K562 (cell line): ENCODE measurements around the gene COL1A2. TPM values are rescaled to one million over a fixed set of nuclear protein-coding genes. Genes with fewer than 3 reads are reported as not detected.

ENCODE experiments used
- ATAC-seq: fragments of 200-7000 bp; cut with Tn5 transposase; 3 replicates; pipeline ENCODE4 v1.9.1; 2020; ENCODE audit warnings: moderate library complexity
- BruUV-seq: library from RNA; stranded (reverse); fragments of 400-500 nt; replicated peaks from 2 replicates; lab custom pipeline; 2021; lab: Mats Ljungman, UMichigan
- CTCF ChIA-PET: fragments of 300-600 bp; formaldehyde crosslinking; extraction: SDS; loops from one replicate; lab custom pipeline; 2021; ENCODE audit warnings: low intra/inter-chr PET ratio; lab: Yijun Ruan, JAX
- POLR2A ChIA-PET: fragments of 300-600, 350-650 bp; sonication (Branson Sonifier 250); formaldehyde crosslinking; extraction: SDS; loops from one replicate; lab custom pipeline; 2021; ENCODE audit warnings: antibody characterized with exemption, inconsistent platforms; lab: Yijun Ruan, JAX
- DNase-seq, 4 experiments: peaks; one replicate each; pipeline versions ENCODE4 v3.0.0 to v3.0.0-alpha.2; 2011 to 2018; ENCODE audit warnings: low spot score in 3 of 4, mixed read lengths in 3 of 4; ENCODE audit errors: extremely low read depth in 1 of 4
- FAIRE-seq: peaks from 2 replicates; lab custom pipeline; 2011; peaks lifted over from hg19 to GRCh38; lab: Jason Lieb, UNC
- H2AFZ ChIP-seq: 2 replicates; pipeline ENCODE4 v1.6.0; 2011; ENCODE audit warnings: low read depth, low read length, control low read depth, inconsistent platforms
- H3K27ac ChIP-seq: fragments of 200-600 bp; 3 replicates; pipeline ENCODE4 v1.8.0; 2011; ENCODE audit warnings: low read depth, mild to moderate bottlenecking, control low read depth, inconsistent platforms, low read length, moderate library complexity, mixed read lengths; ENCODE audit errors: extremely low read depth
- H3K27me3 ChIP-seq, 2 experiments: fragments of 300-600 bp in 1 of 2; 2 replicates in 1 of 2; 3 replicates in 1 of 2; pipeline versions ENCODE4 v1.6.0 to v1.8.0; 2011; ENCODE audit warnings: inconsistent platforms in 2 of 2, low read length in 2 of 2, mild to moderate bottlenecking in 1 of 2, mixed read lengths in 1 of 2, moderate library complexity in 1 of 2; ENCODE audit not compliant: control insufficient read depth in 2 of 2, insufficient read depth in 2 of 2
- H3K36me3 ChIP-seq: fragments of 300-600 bp; 3 replicates; pipeline ENCODE4 v1.8.0; 2011; ENCODE audit warnings: mild to moderate bottlenecking, low read length, inconsistent platforms; ENCODE audit not compliant: control insufficient read depth, insufficient read depth
- H3K4me1 ChIP-seq, 2 experiments: fragments of 200-600 bp in 1 of 2; replicated peaks in 1 of 2; 2 replicates in 1 of 2; 3 replicates in 1 of 2; pipeline versions ENCODE4 v1.5.1 to v1.8.0; 2011; ENCODE audit warnings: inconsistent platforms in 2 of 2, low read length in 2 of 2, mild to moderate bottlenecking in 1 of 2, mixed read lengths in 1 of 2, moderate library complexity in 1 of 2; ENCODE audit not compliant: control insufficient read depth in 2 of 2, insufficient read depth in 2 of 2
- H3K4me2 ChIP-seq: 2 replicates; pipeline ENCODE4 v1.6.1; 2011; ENCODE audit warnings: low read length, control low read depth, inconsistent platforms, mixed read lengths; ENCODE audit not compliant: insufficient read depth
- H3K4me3 ChIP-seq: fragments of 200-600 bp; sonication (generic), shearing (Covaris generic); 2 replicates; pipeline ENCODE4 v1.5.1; 2016; ENCODE audit warnings: control low read depth, inconsistent platforms
- H3K79me2 ChIP-seq: fragments of 200-600 bp; 3 replicates; pipeline ENCODE4 v1.8.0; 2011; ENCODE audit warnings: low read length, inconsistent platforms; ENCODE audit not compliant: control insufficient read depth, insufficient read depth
- H3K9ac ChIP-seq, 2 experiments: 2 replicates each; pipeline versions ENCODE4 v1.6.0 to v1.6.1; 2011; ENCODE audit warnings: low read depth in 2 of 2, low read length in 2 of 2, control low read depth in 1 of 2, inconsistent platforms in 1 of 2, mild to moderate bottlenecking in 1 of 2, mixed read lengths in 1 of 2; ENCODE audit not compliant: insufficient read depth in 1 of 2
- H3K9me1 ChIP-seq: one replicate; pipeline ENCODE4 v1.6.0; 2011; ENCODE audit warnings: inconsistent platforms, mild to moderate bottlenecking, low read length, moderate library complexity; ENCODE audit not compliant: control insufficient read depth, insufficient read depth
- H3K9me3 ChIP-seq: replicated peaks from 2 replicates; pipeline ENCODE4 v1.5.1; 2011; ENCODE audit warnings: low read depth, low read length, inconsistent platforms; ENCODE audit not compliant: control insufficient read depth, insufficient read depth
- H4K20me1 ChIP-seq: replicated peaks from 2 replicates; pipeline ENCODE4 v1.6.1; 2011; ENCODE audit warnings: low read length, inconsistent platforms, mixed read lengths; ENCODE audit not compliant: control insufficient read depth, insufficient read depth
- FOXP4 ChIP-seq: sonication (generic); formaldehyde crosslinking; IDR thresholded peaks from 2 replicates; pipeline ENCODE4 v1.8.0; 2022; ENCODE audit warnings: mild to moderate bottlenecking, missing genetic modification reagents, borderline replicate concordance
- HNRNPL ChIP-seq: fragments of 200-400 bp; formaldehyde crosslinking; IDR thresholded peaks from 2 replicates; pipeline ENCODE4 v1.6.1; 2017; ENCODE audit warnings: low read depth, mild to moderate bottlenecking, low read length
- RBM25 ChIP-seq: fragments of 200-400 bp; formaldehyde crosslinking; IDR thresholded peaks from 2 replicates; pipeline ENCODE4 v1.6.1; 2018; ENCODE audit warnings: low read length, low read depth, moderate library complexity; ENCODE audit not compliant: severe bottlenecking
- TCF7 ChIP-seq: sonication (generic); IDR thresholded peaks from 2 replicates; pipeline ENCODE4 v1.6.1; 2016; ENCODE audit warnings: antibody characterized with exemption, borderline replicate concordance
- TCF7L2 ChIP-seq: fragments of 150-350 bp; IDR thresholded peaks from 2 replicates; pipeline ENCODE4 v1.6.1; 2016; ENCODE audit warnings: low read depth, mild to moderate bottlenecking, low read length, moderate library complexity
- WGBS: fragments of 100-300 bp; shearing (Covaris generic); methylation state at CpG from one replicate; pipeline ENCODE4 v1.1.6; 2016; ENCODE audit warnings: low coverage, mixed read lengths; ENCODE audit not compliant: insufficient coverage; ENCODE audit errors: missing lambda C conversion rate; 5-methylcytosine and 5-hydroxymethylcytosine counted together
- in situ Hi-C: fragments of 300-500 bp; cut with MboI; formaldehyde crosslinking; loops from 4 replicates; pipeline ENCODE4 v1.15.0; 2018; ENCODE audit warnings: inconsistent platforms, mixed read lengths
- intact Hi-C: fragments of 100-400 bp; cut with micrococcal nuclease; formaldehyde crosslinking; loops from 2 replicates; pipeline ENCODE4 v1.14.2; 2022
- polyA plus RNA-seq, 8 experiments: library from polyadenylated mRNA; depleted of rRNA in 4 of 8; stranded (reverse) in 5 of 8; unstranded in 3 of 8; fragments of >200 nt; fragmentation: Nextera tagmentation in 2 of 8; fragmentation: Illumina TruSeq in 1 of 8; extraction: Ambion mirVana in 2 of 8; extraction: Trizol in 1 of 8; gene quantifications; 2 replicates each; pipeline versions ENCODE4 v1.2.1 to v1.2.3, GENCODE V29; 2011 to 2014; ENCODE audit warnings: inconsistent platforms in 1 of 8, missing spikeins in 1 of 8
- total RNA-seq, 7 experiments: library from RNA; depleted of rRNA in 6 of 7; stranded (reverse); fragments of >200 nt in 6 of 7; fragmentation: Illumina TruSeq in 2 of 7; extraction: Trizol in 2 of 7; gene quantifications; 2 replicates each; pipeline versions ENCODE4 v1.2.1 to v1.2.3, GENCODE V29; 2011 to 2021; ENCODE audit warnings: low replicate concordance in 1 of 7

COL1A2 gene
- total and polyA plus RNA-seq, 9 of the 15 experiments (the other 6 are each of a cell fraction or from before 2014, with no cell fraction given): 0.94 to 11.6 (median 1.7) TPM

- intact Hi-C loops: no loop called here
- Histone ChIP-seq H3K27me3 (no peaks in the 10 kb centered on the region), H3K36me3 (no peaks in the 10 kb centered on the region), H3K4me3 (no peak overlapping the region)
- whole genome bisulfite sequencing: 9% methylated on average over 3 of the region's 3 CpGs
- no peak for ATAC-seq
- no peak for TF ChIP-seq RBM25
- TF ChIP-seq TCF7L2: no peak
- TF ChIP-seq HNRNPL: no peak
- no peak for TF ChIP-seq TCF7
- TF ChIP-seq FOXP4 (CRISPR knock-in tag): no peak
- TF ChIP-seq, all 486 proteins: peak for 0
- H3K9me1 ChIP-seq: no peaks in the 10 kb centered on the region
- no peaks in the 10 kb centered on the region for H4K20me1 ChIP-seq
- in situ Hi-C loops: no loop called here
- H3K4me2 ChIP-seq: no peak overlapping the region
- POLR2A ChIA-PET: no interaction called here
- H3K9me3 ChIP-seq: no peaks in the 10 kb centered on the region
- FAIRE-seq (no peak), DNase-seq (no peak)
- no peak overlapping the region for H3K9ac ChIP-seq
- no peak overlapping the region for H2AFZ ChIP-seq
- CTCF ChIA-PET: no interaction called here
- BruUV-seq: no TSS peak
- H3K27ac ChIP-seq: no peak overlapping the region
- no peaks in the 10 kb centered on the region for H3K79me2 ChIP-seq
- no peaks in the 10 kb centered on the region for H3K4me1 ChIP-seq
These were observed 37.6 kb upstream of the COL1A2 start for GRCh38 chr7:94357076-94357475.
